ENCODE measurements around the gene TBC1D2B.
A peak's percentile ranks its signal among the peaks of the same experiment; 100 is the strongest.

The TBC1D2B gene

GRCh38 chr15:78050826-78051225, 26.7 kb downstream of the TBC1D2B start:
- in situ Hi-C loops (cut with HindIII; ENCODE audit: low sequenced_read_pairs) = no loop called here
- TF ChIP-seq, protein P1, sequence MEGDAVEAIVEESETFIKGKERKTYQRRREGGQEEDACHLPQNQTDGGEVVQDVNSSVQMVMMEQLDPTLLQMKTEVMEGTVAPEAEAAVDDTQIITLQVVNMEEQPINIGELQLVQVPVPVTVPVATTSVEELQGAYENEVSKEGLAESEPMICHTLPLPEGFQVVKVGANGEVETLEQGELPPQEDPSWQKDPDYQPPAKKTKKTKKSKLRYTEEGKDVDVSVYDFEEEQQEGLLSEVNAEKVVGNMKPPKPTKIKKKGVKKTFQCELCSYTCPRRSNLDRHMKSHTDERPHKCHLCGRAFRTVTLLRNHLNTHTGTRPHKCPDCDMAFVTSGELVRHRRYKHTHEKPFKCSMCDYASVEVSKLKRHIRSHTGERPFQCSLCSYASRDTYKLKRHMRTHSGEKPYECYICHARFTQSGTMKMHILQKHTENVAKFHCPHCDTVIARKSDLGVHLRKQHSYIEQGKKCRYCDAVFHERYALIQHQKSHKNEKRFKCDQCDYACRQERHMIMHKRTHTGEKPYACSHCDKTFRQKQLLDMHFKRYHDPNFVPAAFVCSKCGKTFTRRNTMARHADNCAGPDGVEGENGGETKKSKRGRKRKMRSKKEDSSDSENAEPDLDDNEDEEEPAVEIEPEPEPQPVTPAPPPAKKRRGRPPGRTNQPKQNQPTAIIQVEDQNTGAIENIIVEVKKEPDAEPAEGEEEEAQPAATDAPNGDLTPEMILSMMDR (IDR thresholded peaks at IDR 0.05; ENCODE audit: low read depth, low read length) = no peak
- no peak for DNase-seq (ENCODE audit: low read depth, low spot score)
- H3K4me3 ChIP-seq (ENCODE audit: low read depth, low read length) = no peak overlapping the region

DNA sequence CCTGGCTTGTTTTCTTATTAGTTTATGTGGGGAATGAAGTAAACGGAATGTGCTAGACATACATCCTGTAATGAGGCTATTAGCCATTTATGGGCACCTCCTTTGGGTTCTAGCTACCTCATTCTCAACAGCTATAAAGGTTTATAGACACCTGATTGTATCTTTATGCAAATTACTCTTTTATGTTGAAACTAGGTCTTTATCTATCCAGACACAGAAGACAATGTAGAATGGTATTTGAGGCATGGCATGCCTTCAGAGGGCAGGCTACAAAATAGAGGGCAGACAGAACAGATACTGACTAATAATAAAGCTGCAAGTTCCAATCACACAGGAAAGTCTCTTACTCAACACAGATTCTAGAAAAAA, 27.1 kb downstream of the TBC1D2B start:
- in situ Hi-C loops (cut with HindIII; ENCODE audit: low sequenced_read_pairs) = no loop called here
- H3K4me3 ChIP-seq (ENCODE audit: low read depth, low read length) = no peak overlapping the region
- DNase-seq (ENCODE audit: low read depth, low spot score) = no peak
- TF ChIP-seq, protein P1 (IDR thresholded peaks at IDR 0.05; ENCODE audit: low read depth, low read length) = no peak

GRCh38 chr15:78049691-78050440, 27.6 kb downstream of the TBC1D2B start:
- in situ Hi-C loops (cut with HindIII; ENCODE audit: low sequenced_read_pairs) = no loop called here

DNA sequence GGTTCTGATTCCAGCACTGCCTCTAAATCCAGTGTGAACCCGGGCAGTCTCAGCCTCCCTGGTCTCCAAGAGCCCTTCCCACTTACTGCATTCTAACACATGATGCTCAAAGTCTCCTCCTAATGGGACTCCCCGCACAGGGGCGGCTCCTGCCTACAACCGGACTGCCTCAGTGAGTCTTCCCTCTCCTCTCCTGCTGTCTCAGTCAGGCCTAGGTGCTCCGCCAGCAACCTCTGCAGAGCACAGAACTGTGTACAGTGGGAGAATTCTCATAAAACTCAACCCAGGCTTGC, 28.9 kb downstream of the TBC1D2B start:
- in situ Hi-C loops (cut with HindIII; ENCODE audit: low sequenced_read_pairs) = no loop called here
- no peak for DNase-seq (ENCODE audit: low read depth, low spot score)
- TF ChIP-seq, protein P1 (IDR thresholded peaks at IDR 0.05; ENCODE audit: low read depth, low read length) = no peak
- no peak overlapping the region for H3K4me3 ChIP-seq (ENCODE audit: low read depth, low read length)

More at GRCh38 chr15:78049691-78050440, 27.6 kb downstream of the TBC1D2B start:
- no peak overlapping the region for H3K4me3 ChIP-seq (ENCODE audit: low read depth, low read length)
- TF ChIP-seq, protein P1 (IDR thresholded peaks at IDR 0.05; ENCODE audit: low read depth, low read length) = no peak
- DNase-seq (ENCODE audit: low read depth, low spot score) = peak; percentile 66

- DNase-seq (ENCODE audit: low read depth, low spot score) = peak; percentile 74
- in situ Hi-C loops (cut with HindIII; ENCODE audit: low sequenced_read_pairs) = no loop called here
- TF ChIP-seq, protein P1 (IDR thresholded peaks at IDR 0.05; ENCODE audit: low read depth, low read length) = no peak
- no peak overlapping the region for H3K4me3 ChIP-seq (ENCODE audit: low read depth, low read length)
Measured at GRCh38 chr15:78047761-78048627, 29.5 kb downstream of the TBC1D2B start.

DNA sequence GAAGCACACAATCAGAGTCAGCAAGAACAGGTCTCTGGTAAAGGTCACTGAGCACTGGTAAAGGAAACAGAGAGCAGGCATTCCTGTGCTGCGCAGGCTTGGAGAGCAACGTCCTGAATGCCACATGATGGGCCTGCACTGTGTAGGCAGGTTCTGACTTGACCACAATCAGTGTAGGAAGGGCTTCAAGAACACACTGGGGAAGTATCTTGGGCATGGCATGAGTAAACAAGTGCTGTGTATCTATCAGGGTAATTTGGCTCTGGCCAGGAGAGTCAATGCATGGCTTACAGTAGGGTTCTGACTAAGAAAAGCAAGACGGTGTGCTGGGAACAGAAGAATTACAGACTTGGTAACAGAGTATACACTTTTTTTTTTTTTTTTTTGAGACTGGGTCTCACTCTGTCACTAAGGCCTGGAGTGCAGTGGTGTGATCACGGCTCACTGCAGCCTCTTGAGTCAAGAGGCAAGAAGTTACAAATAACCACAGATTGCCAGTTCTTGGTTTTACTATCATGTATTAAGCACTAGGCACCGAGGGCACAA, 30.6 kb downstream of the TBC1D2B start:
- TF ChIP-seq, protein P1 (IDR thresholded peaks at IDR 0.05; ENCODE audit: low read depth, low read length) = no peak
- no peak overlapping the region for H3K4me3 ChIP-seq (ENCODE audit: low read depth, low read length)
- DNase-seq (ENCODE audit: low read depth, low spot score) = no peak
- in situ Hi-C loops (cut with HindIII; ENCODE audit: low sequenced_read_pairs) = no loop called here
